A549 (cell line): ENCODE data around the gene ERMARD. TPM values are rescaled to one million over a fixed set of nuclear protein-coding genes. Genes with fewer than 3 reads are reported as not detected.

Experiments used
- ATAC-seq, 2 experiments: fragments of 200-7000 bp in 1 of 2; fragments of >200 bp in 1 of 2; cut with Nextera tagmentation in 1 of 2; cut with Tn5 transposase in 1 of 2; 3 replicates each; pipeline versions ENCODE4 v1.8.0 to v1.9.1; 2018 to 2020; ENCODE audit warnings: mild to moderate bottlenecking in 1 of 2, moderate library complexity in 1 of 2
- CTCF ChIA-PET: fragments of 300-600 bp; sonication (Branson Sonifier 250); formaldehyde crosslinking; extraction: SDS; loops from one replicate; lab custom pipeline; 2021; ENCODE audit warnings: antibody characterized with exemption, inconsistent platforms; lab: Yijun Ruan, JAX
- POLR2A ChIA-PET: fragments of 350-600 bp; formaldehyde crosslinking; extraction: SDS; loops from one replicate; lab custom pipeline; 2021; ENCODE audit warnings: antibody characterized with exemption, inconsistent platforms; lab: Yijun Ruan, JAX
- DNase-seq, 2 experiments: peaks; one replicate each; pipeline versions ENCODE4 v3.0.0 to v3.0.0-alpha.2; 2011 to 2016; ENCODE audit warnings: low read depth in 1 of 2, low spot score in 1 of 2
- FAIRE-seq: peaks from 2 replicates; lab custom pipeline; 2011; peaks lifted over from hg19 to GRCh38; lab: Jason Lieb, UNC
- H3K27ac ChIP-seq, 2 experiments: fragments of >200 bp; sonication (Bioruptor Twin); formaldehyde crosslinking; 3 replicates each; pipeline ENCODE4 v1.5.1; 2016 to 2017
- H3K4me1 ChIP-seq: fragments of >200 bp; sonication (Bioruptor Twin); formaldehyde crosslinking; 3 replicates; pipeline ENCODE4 v1.6.1; 2016
- H3K4me2 ChIP-seq: fragments of >200 bp; sonication (Bioruptor Twin); formaldehyde crosslinking; 3 replicates; pipeline ENCODE4 v1.6.1; 2016
- H3K4me3 ChIP-seq: fragments of >200 bp; sonication (Bioruptor Twin); formaldehyde crosslinking; 3 replicates; pipeline ENCODE4 v1.5.1; 2016
- H3K9me3 ChIP-seq: fragments of >200 bp; sonication (Bioruptor Twin); formaldehyde crosslinking; 3 replicates; pipeline ENCODE4 v1.6.1; 2016
- CBX8 ChIP-seq: fragments of 200-600 bp; sonication (generic); IDR thresholded peaks from 2 replicates; pipeline ENCODE4 v1.6.1; 2016
- CHD2 ChIP-seq: fragments of 150-350 bp; IDR thresholded peaks from 2 replicates; pipeline ENCODE4 v1.6.1; 2014; ENCODE audit warnings: low read length; ENCODE audit not compliant: partially characterized antibody
- ESRRA ChIP-seq: fragments of 150-350 bp; IDR thresholded peaks from 2 replicates; pipeline ENCODE4 v1.6.1; 2014; ENCODE audit warnings: mild to moderate bottlenecking, low read length, borderline replicate concordance
- GATA3 ChIP-seq: IDR thresholded peaks from 2 replicates; pipeline ENCODE4 v1.6.1; 2012; ENCODE audit warnings: borderline replicate concordance
- HOXB5 ChIP-seq: fragments of 250-450 bp; sonication (Bioruptor Pico); IDR thresholded peaks from 2 replicates; pipeline ENCODE4 v1.5.0; 2020; ENCODE audit warnings: mild to moderate bottlenecking, moderate library complexity
- JUN ChIP-seq, 2 experiments: fragments of >200 bp; sonication (Bioruptor Twin); formaldehyde crosslinking; IDR thresholded peaks; 2 replicates in 1 of 2; 3 replicates in 1 of 2; pipeline ENCODE4 v1.6.1; 2016 to 2017
- JUNB ChIP-seq: fragments of >200 bp; sonication (Bioruptor Twin); formaldehyde crosslinking; IDR thresholded peaks from 2 replicates; pipeline ENCODE4 v1.6.1; 2016
- MAZ ChIP-seq: fragments of 150-350 bp; IDR thresholded peaks from 2 replicates; pipeline ENCODE4 v1.6.1; 2014; ENCODE audit warnings: antibody characterized with exemption, low read depth, low read length, borderline replicate concordance
- MYC ChIP-seq: IDR thresholded peaks from 2 replicates; pipeline ENCODE4 v1.6.1; 2012; ENCODE audit warnings: mild to moderate bottlenecking, inconsistent platforms, low read length, improper control_type of control experiment, borderline replicate concordance
- PHF8 ChIP-seq: fragments of 200-600 bp; sonication (generic); IDR thresholded peaks from 2 replicates; pipeline ENCODE4 v1.6.1; 2016; ENCODE audit warnings: low read depth, mild to moderate bottlenecking, antibody characterized with exemption, moderate library complexity, borderline replicate concordance
- POLR2A ChIP-seq: IDR thresholded peaks from 2 replicates; pipeline ENCODE4 v1.6.1; 2012; ENCODE audit warnings: mild to moderate bottlenecking, low read length
- RAD21 ChIP-seq, 2 experiments: fragments of >200 bp in 1 of 2; sonication (Bioruptor Twin) in 1 of 2; formaldehyde crosslinking in 1 of 2; IDR thresholded peaks in 1 of 2; conservative IDR thresholded peaks in 1 of 2; 2 replicates in 1 of 2; 3 replicates in 1 of 2; pipeline ENCODE4 v1.6.1; 2012 to 2018; ENCODE audit warnings: inconsistent platforms in 1 of 2
- RCOR1 ChIP-seq: fragments of 150-350 bp; IDR thresholded peaks from 2 replicates; pipeline ENCODE4 v1.6.1; 2014; ENCODE audit warnings: antibody characterized with exemption, low read length, low read depth
- REST ChIP-seq: fragments of 200-600 bp; sonication (generic); IDR thresholded peaks from 2 replicates; pipeline ENCODE4 v1.6.1; 2016; ENCODE audit warnings: antibody characterized with exemption, mild to moderate bottlenecking, moderate library complexity
- SMC3 ChIP-seq: fragments of >200 bp; sonication (Bioruptor Twin); formaldehyde crosslinking; IDR thresholded peaks from 3 replicates; pipeline ENCODE4 v1.6.1; 2018; ENCODE audit warnings: inconsistent platforms
- ZFP36 ChIP-seq: fragments of 450-650 bp; IDR thresholded peaks from 2 replicates; pipeline ENCODE4 v1.6.1; 2014; ENCODE audit warnings: borderline replicate concordance; ENCODE audit not compliant: partially characterized antibody
- WGBS: methylation state at CpG from one replicate; pipeline ENCODE4 v1.1.6; 2017; ENCODE audit errors: missing lambda C conversion rate; 5-methylcytosine and 5-hydroxymethylcytosine counted together
- polyA plus RNA-seq, 4 experiments: library from polyadenylated mRNA; depleted of rRNA in 3 of 4; stranded (reverse); fragments of >200 nt; fragmentation: RNase III in 1 of 4; extraction: RNeasy Plus Mini Kit Qiagen cat#74134 plus additional on column Dnase treatment in 1 of 4; gene quantifications; 2 replicates in 3 of 4; 3 replicates in 1 of 4; pipeline ENCODE4 v1.2.3, GENCODE V29; 2011 to 2017
- TF ChIP-seq, protein P1 (sequence below): IDR thresholded peaks from 2 replicates; pipeline ENCODE4 v1.6.1; 2012; ENCODE audit warnings: low read depth, borderline replicate concordance
- TF ChIP-seq, protein P2 (sequence below): IDR thresholded peaks from 2 replicates; pipeline ENCODE4 v1.6.1; 2012
- TF ChIP-seq, protein P3 (sequence below): fragments of >200 bp; sonication (Bioruptor Twin); formaldehyde crosslinking; IDR thresholded peaks from 3 replicates; pipeline ENCODE4 v1.6.1; 2016

Gene ERMARD
- polyA plus RNA-seq, 2 of the 4 experiments (the other 2 are of a cell fraction): 8.5 to 22.5 TPM

DNA sequence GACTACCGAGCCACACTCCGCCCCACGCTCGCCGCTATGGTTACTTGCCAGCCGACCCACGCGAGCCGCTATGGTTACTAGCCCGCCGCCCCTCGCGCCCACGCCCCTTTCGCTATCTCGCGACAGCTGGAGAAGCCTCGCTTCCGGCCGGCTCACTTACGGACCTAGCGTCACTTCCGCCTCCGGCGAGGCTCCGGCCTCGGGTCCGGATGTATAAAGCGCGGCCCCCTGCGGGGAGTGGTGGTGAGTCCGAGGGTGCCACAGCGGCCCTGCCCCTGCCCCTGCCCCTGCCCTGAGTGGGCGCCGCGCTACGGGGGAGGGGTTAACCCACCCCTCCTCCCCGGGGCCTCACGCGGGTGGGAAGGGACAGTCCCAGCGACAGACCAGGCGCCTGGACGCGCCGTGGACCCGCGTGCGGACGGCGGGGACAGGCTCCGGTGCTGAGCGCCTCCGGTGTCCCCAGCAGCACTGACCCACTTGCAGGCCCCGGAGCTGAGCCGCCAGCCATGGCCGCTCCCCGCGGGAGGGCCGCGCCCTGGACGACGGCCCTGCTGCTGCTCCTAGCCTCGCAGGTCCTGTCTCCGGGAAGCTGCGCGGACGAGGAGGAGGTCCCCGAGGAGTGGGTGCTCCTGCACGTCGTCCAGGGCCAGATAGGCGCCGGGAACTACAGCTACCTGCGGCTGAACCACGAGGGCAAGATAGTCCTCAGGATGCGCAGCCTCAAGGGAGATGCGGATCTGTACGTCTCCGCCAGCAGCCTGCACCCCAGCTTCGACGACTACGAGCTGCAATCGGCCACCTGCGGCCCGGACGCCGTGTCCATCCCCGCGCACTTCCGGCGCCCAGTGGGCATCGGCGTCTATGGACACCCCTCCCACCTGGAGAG lies 49.2 kb upstream of the ERMARD start, which contains the start of the genes C6orf120 and WDR27:
Gene C6orf120 (plus strand): TSS at position 173 of the 886 bp plus-strand sequence. CDS start 334 bp downstream, at position 507.
Gene WDR27 (minus strand): TSS at position 76 of the 886 bp plus-strand sequence. CDS start 13,024 bp downstream, outside the sequence.
- WGBS: 0% methylated on average over 6 of the region's 92 CpGs
- ChIA-PET CTCF (interaction anchor here (0.6 to 1.4 kb wide), 3 partner anchors 9 to 1561 kb away, joined by 3 read pairs; no protein-coding TSS in a partner anchor), POLR2A (interaction anchor here (0.5 to 2.1 kb wide), 9 partner anchors 10 to 745 kb away, joined by 3 to 13 read pairs (median 3); partner anchors contain the start of genes DYNLT2 and ERMARD)
- FAIRE-seq (no peak), DNase-seq (peak; percentile 90 to 94), ATAC-seq (peak; percentile 96 to 97)
- Histone ChIP-seq H3K27ac (peak within 1 kb of the TSS; percentile 90 to 100), H3K4me3 (peak within 1 kb of the TSS; percentile 67), H3K4me1 (peaks cover 31% of the 10 kb centered on the region), H3K9me3 (no peaks in the 10 kb centered on the region), H3K4me2 (peak within 1 kb of the TSS; percentile 94)
- TF ChIP-seq, protein P1, sequence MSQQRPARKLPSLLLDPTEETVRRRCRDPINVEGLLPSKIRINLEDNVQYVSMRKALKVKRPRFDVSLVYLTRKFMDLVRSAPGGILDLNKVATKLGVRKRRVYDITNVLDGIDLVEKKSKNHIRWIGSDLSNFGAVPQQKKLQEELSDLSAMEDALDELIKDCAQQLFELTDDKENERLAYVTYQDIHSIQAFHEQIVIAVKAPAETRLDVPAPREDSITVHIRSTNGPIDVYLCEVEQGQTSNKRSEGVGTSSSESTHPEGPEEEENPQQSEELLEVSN: peak; percentile 21; the same call in 1 of the 2 replicates
- TF ChIP-seq PHF8 (peak; percentile 73), JUNB (no peak), CBX8 (no peak), HOXB5 (no peak), POLR2A (peak; percentile 78), RAD21 (conservative IDR thresholded peaks at IDR 0.05 in 1 of 2, IDR thresholded peaks at IDR 0.05 in 1 of 2) (0 out of 5 replicates have a peak, but pooled peaks of 1 of the 2 experiments have one; percentile 10), MYC (peak; percentile 22; the same call in 1 of the 2 replicates), ESRRA (no peak), RCOR1 (no peak), JUN (IDR thresholded peaks at IDR 0.05) (peak; percentile 75 to 77; a peak in 4 of 5 replicates), GATA3 (peak; percentile 58; the same call in 1 of the 2 replicates), CHD2 (peak; percentile 94), REST (peak; percentile 96), ZFP36 (no peak), MAZ (no peak), SMC3 (peak; percentile 7; the same call in 1 of the 3 replicates)
- TF ChIP-seq, protein P2, sequence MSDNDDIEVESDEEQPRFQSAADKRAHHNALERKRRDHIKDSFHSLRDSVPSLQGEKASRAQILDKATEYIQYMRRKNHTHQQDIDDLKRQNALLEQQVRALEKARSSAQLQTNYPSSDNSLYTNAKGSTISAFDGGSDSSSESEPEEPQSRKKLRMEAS: peak; percentile 69
- TF ChIP-seq, protein P3, sequence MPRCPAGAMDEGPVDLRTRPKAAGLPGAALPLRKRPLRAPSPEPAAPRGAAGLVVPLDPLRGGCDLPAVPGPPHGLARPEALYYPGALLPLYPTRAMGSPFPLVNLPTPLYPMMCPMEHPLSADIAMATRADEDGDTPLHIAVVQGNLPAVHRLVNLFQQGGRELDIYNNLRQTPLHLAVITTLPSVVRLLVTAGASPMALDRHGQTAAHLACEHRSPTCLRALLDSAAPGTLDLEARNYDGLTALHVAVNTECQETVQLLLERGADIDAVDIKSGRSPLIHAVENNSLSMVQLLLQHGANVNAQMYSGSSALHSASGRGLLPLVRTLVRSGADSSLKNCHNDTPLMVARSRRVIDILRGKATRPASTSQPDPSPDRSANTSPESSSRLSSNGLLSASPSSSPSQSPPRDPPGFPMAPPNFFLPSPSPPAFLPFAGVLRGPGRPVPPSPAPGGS: peak; percentile 67; the same call in 2 of the 3 replicates
